Measurements from ENCODE around the gene PLEKHM2. TPM values are rescaled to one million over a fixed set of nuclear protein-coding genes. Genes with fewer than 3 reads are reported as not detected.

PLEKHM2 gene
- total RNA-seq, 2 experiments from 2014 or later = 47.7 to 56.6 TPM

DNA sequence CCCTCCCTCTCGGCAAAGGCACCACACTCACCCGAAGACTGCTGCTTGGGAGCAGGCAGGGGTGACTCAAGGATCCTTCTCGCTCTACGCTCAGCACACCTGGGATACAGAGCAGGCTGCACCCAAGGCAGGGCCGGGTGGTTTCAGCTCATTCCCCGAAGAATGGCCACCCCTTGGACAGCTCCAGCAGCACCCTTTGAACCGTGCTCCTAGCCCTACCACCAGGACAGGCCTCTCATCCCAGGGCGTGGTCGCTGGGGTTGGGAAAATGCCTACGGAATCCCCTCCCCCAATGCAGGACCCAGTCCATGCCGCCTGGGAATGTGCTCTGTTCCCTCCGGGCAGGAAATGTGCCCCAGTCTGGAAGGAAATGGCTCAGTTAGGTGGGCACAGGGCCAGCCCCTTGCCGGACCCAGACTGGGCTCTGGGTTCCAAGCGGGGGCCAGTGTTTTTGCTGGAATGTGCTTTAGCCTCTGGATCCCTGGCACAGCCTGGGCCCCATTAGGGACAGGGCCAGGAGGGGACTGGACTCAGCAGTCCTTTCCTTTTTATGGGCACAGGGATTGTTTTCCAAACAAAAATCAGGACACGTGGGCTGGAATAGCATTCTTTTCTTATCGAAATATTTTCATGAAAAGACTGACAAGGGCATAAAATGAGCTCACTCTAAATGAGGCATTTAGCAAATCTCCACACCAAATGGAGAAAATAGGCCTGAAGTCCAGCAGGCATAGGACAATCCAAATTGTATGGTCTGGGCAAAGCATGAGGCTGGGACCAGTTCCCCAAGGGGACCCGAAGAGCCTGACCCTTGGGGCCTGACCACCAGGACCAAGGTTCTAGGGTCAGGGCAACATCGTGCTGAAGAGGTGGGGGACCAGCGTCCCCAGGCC is 65.5 kb downstream of the PLEKHM2 start:
- Mint-ChIP-seq H3K4me1 (no peaks in the 10 kb centered on the region), H3K4me3 (no peak overlapping the region), H3K36me3 (no peaks in the 10 kb centered on the region), H3K27ac (no peak overlapping the region), H3K9me3 (no peaks in the 10 kb centered on the region), H3K27me3 (peaks cover 3% of the 10 kb centered on the region)
- no peak for ATAC-seq (ENCODE audit: low read depth)
- POLR2A ChIA-PET = no interaction called here
- no peak for DNase-seq

DNA sequence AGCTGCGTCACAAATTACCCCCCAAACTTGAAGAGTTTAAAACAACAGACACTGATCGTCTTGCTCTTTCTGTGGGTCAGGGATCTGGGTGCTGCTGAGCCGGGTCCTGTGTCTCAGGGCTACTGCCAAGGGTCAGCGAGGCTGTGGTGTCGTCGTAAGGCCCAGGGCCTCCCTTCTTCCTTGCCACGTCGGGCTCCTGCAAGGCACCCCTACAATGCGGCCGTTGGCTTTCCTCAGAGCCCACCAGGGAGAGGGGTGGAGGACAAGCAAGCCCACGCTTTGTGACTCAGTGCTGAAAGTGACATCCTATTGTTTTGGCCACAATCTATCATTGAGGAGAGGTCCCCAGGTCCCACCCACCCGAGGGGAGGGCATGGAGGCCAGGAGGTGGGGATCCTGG is 66.8 kb downstream of the PLEKHM2 start:
- no peak for DNase-seq
- Mint-ChIP-seq H3K9me3 (no peaks in the 10 kb centered on the region), H3K4me3 (no peak overlapping the region), H3K4me1 (no peaks in the 10 kb centered on the region), H3K27me3 (peaks cover 11% of the 10 kb centered on the region), H3K36me3 (no peaks in the 10 kb centered on the region), H3K27ac (no peak overlapping the region)
- POLR2A ChIA-PET = no interaction called here
- no peak for ATAC-seq (ENCODE audit: low read depth)

DNA sequence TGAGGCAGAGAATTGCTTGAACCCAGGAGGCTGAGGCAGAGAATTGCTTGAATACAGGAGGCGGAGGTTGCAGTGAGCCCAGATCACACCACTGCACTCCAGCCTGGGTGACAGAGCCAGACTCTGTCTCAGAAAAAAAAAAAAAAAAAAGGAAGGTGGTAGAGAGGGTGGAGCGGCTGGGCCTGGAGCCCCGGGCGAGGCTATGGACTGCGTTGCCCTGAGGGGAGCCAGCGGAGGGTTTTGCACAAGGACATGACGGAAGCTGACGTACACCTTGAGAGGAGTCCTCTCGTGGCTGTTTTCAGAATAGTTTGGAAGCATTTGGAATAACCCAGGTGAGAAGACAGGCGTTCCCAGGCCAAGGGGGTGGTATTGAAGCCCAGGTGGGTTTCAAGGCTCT is 67.6 kb downstream of the PLEKHM2 start:
- Mint-ChIP-seq H3K27ac (no peak overlapping the region), H3K4me1 (peaks cover 5% of the 10 kb centered on the region), H3K27me3 (peaks cover 17% of the 10 kb centered on the region), H3K4me3 (no peak overlapping the region), H3K9me3 (no peaks in the 10 kb centered on the region), H3K36me3 (no peaks in the 10 kb centered on the region)
- POLR2A ChIA-PET = no interaction called here
- ATAC-seq (ENCODE audit: low read depth) = no peak
- no peak for DNase-seq

DNA sequence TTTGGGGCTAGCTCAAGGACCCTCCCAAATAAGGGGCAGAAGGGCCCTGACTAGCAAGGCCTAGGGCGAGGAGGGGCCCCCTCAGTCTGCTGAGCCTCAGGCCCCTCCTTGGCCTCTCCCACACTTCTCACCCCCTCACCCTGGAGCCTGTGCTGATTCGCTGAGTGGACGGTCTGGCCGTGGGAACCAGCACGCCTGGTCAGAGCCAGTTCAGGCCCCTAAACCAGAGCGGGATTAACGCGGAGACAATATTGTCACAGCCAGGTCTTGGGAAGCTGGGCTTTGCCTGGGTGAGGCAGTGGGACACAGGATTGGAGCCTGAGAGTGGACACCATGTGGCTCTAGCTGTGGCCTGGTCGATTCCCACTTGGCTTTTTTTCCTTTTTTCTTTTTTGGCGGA is 69.7 kb downstream of the PLEKHM2 start:
- POLR2A ChIA-PET = no interaction called here
- no peak for DNase-seq
- no peak for ATAC-seq (ENCODE audit: low read depth)
- H3K9me3 Mint-ChIP-seq = no peaks in the 10 kb centered on the region
- H3K36me3 Mint-ChIP-seq = no peaks in the 10 kb centered on the region
- H3K4me1 Mint-ChIP-seq = peaks cover 7% of the 10 kb centered on the region
- no peak overlapping the region for H3K27ac Mint-ChIP-seq
- peaks cover 32% of the 10 kb centered on the region for H3K27me3 Mint-ChIP-seq
- H3K4me3 Mint-ChIP-seq = no peak overlapping the region

DNA sequence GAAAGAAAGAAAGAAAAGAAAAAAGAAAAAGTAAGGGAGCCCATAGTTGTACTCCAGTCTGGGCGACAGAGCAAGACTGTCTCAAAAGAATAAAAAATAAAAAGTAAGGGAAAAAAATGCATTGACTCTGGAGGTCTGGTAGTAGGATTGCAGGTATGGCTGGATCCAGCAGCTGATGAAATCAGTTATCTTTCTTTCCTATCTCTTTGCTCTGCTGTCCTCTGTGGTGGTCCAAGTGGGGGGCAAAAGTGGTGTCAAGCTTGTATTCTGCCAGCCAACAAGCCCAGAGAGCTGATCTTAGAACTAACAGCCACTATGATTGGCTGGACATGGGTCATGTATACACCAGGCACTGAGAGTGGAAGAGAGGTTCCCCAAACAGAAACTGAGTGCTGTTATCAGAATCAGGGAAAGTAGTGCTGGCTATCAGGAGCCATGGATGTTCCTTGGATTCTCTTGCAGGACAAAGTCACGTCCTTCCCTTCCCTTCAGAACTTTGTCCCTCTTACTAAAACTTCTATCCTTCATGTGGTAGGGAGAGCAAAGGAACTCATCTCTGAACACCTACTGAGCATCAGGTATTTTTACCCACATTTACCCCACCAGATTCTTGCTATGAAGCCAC is 71.0 kb downstream of the PLEKHM2 start:
- no peak for ATAC-seq (ENCODE audit: low read depth)
- Mint-ChIP-seq H3K27me3 (peaks cover 41% of the 10 kb centered on the region), H3K27ac (no peak overlapping the region), H3K36me3 (no peaks in the 10 kb centered on the region), H3K9me3 (no peaks in the 10 kb centered on the region), H3K4me3 (no peak overlapping the region), H3K4me1 (peaks cover 7% of the 10 kb centered on the region)
- no peak for DNase-seq
- POLR2A ChIA-PET = no interaction called here

DNA sequence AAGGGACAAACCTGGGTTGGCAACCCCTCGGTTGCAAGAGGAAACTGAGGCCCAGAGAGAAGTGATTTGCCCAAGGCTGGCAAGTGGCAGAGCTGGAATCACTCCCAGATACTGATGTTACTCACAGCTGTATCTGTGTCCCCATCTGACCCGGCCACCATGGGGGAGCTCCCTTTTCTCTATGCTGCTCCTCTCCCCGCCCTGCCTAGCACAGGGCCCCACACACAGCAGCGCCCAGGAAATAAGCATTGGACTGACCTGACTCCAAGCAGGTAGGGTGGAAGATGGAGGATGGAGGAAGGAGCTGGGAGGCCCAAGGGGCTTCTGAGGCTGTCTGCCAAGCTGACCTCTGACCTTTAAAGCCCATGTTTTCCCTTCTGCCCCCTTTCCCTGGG is 71.5 kb downstream of the PLEKHM2 start:
- DNase-seq (no peak), ATAC-seq (ENCODE audit: low read depth) (no peak)
- H3K4me1 Mint-ChIP-seq = peaks cover 7% of the 10 kb centered on the region
- H3K27me3 Mint-ChIP-seq = peaks cover 46% of the 10 kb centered on the region
- POLR2A ChIA-PET = no interaction called here
- no peak overlapping the region for H3K27ac Mint-ChIP-seq
- no peaks in the 10 kb centered on the region for H3K9me3 Mint-ChIP-seq
- no peak overlapping the region for H3K4me3 Mint-ChIP-seq
- no peaks in the 10 kb centered on the region for H3K36me3 Mint-ChIP-seq

DNA sequence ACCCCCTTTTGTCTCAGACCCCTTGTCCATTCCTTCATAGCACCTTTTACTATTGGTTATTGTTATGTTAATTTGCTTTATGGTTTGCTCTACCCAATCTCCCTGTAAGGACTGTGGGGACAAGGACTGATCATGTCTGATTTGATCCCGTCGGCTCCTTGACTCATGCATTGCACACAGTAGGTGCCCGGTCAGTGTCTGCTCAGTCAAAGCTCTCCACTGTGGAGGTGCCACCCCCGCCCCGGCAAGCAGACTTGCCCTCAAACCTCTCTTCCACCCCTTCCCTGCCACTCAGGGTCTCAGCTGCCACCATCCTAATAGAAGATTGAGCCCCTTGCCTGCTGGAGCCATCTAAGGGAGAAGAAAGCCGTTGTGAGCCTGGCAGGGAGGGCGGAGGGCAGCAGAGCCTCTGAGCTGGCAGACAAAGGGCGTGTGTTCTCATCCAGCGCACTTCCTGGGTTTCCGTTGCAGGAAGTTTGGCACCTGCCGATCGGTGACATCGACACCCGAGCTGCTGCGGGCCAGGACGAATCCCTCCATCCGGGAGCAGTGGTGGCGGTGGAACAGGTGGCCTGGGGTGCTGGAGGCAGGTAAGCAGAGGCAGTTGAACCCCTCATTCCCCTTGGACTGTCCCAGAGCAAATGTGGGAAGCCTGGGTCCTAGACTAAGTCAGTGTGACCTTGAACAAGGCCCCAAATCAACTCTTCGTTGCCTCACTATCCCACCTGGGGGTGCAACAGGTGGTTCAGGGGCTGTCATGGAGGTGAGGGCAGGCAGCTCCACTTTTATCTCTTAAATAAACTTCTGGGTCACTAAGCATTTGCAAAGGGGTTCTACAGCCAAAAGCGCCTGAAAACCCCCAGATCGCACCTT is 72.3 kb downstream of the PLEKHM2 start:
- Mint-ChIP-seq H3K9me3 (no peaks in the 10 kb centered on the region), H3K36me3 (no peaks in the 10 kb centered on the region), H3K27me3 (peaks cover 52% of the 10 kb centered on the region), H3K4me1 (peaks cover 7% of the 10 kb centered on the region), H3K27ac (no peak overlapping the region), H3K4me3 (peak overlapping the region; percentile 5)
- POLR2A ChIA-PET = no interaction called here
- ATAC-seq (ENCODE audit: low read depth) (no peak), DNase-seq (no peak)

DNA sequence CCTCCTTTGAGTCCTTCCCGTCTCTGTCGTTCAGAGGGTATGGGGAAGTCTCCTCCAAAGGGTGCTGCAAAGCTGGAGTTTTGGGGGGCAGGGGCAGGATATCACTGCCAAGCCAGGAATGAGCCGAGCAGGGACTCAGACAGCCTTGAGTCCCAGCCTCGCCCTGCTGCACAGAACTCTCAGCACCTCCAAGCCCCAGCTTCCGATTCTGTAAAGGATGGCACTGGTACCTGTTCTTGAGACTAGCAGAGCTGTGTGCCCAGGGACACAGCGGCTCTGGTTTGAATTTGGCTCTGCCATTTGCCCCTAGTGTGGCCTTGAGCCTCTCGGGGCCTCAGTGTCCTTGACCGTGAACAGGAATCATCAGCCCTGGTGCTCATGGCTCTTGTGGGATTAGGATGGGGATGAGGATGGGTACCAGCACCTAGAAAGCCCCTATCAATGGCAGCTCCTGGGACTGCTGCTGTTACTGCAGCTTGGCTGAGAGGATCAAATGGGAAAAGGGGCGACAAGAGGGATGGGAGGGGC is 73.0 kb downstream of the PLEKHM2 start:
- Mint-ChIP-seq H3K27me3 (peaks cover 57% of the 10 kb centered on the region), H3K4me1 (peaks cover 7% of the 10 kb centered on the region), H3K27ac (no peak overlapping the region), H3K36me3 (no peaks in the 10 kb centered on the region), H3K4me3 (no peak overlapping the region), H3K9me3 (no peaks in the 10 kb centered on the region)
- ATAC-seq (ENCODE audit: low read depth) (peak; percentile 18), DNase-seq (no peak)
- POLR2A ChIA-PET = no interaction called here

DNA sequence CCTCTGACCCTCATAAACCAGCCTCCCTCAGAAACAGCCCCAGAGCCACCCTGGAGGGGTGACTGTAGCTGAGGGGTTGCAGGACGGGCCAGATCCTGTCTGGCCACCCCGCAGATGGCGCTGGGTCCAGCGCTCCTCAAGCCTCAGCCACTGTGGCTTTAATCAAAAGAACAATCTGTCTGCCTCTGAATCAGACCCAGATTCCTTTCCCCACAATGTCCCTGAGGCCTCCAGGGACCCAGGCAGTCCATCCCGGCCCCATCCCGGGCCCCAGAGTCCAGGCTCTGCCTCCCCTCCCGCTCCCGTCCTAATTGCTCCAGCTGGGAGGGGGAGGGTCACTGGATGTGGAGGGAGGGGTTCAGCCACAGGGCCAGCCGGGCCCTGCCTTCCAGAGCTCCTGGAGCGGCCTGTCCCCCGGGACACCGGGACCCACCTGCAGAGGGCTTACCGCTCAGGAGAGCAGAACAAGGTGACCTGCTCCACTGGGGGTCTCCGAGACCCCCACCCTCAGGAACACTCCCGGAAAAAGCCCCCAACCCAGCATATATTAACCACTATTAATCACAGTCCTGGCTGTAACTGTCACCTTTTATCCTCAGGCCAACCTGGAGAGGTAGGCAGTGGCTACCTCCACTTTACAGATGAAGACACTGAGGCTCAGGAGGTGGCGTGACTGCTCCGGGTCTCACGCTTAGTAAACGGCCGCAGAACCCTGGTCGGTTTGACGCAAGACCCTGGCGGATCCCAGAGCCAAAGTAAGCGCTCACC is 73.6 kb downstream of the PLEKHM2 start:
- Mint-ChIP-seq H3K36me3 (no peaks in the 10 kb centered on the region), H3K27me3 (peaks cover 61% of the 10 kb centered on the region), H3K4me3 (peak overlapping the region; percentile 47), H3K27ac (no peak overlapping the region), H3K4me1 (peaks cover 7% of the 10 kb centered on the region), H3K9me3 (no peaks in the 10 kb centered on the region)
- DNase-seq = no peak
- POLR2A ChIA-PET = no interaction called here
- no peak for ATAC-seq (ENCODE audit: low read depth)

DNA sequence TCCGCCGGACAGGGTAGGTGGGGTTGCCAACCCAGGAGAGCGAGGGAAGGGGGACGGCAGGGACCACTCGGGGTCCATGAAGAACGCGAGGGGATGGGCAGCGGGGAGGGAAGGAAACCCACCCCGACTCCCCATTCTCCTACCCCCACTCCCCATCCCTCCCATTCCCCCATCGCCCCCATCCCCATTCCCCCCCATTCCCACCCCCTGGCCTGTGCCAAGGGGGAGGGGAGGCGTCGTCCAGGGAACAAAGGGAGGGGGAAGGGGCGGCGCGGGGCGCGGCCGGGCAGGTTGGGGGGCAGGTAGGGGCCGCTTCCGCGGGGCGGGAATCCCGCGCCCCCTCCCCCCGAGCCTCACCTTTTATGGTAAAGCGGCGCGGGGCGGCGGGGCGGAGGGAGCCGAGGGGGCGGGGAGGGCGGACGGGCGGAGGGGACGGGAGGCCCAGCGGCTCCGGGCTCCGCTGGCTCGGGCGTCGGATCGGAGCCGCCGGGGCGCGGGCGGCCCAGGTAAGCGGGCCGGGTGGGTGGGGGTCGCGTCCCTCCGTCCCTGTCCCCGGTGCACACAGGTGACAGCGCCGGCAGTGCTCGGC is 74.3 kb downstream of the PLEKHM2 start, which contains the start of gene FBLIM1:
FBLIM1 (plus strand) TSS at position 453 of the 589 bp plus-strand sequence. CDS start 6,189 bp downstream, outside the sequence.
- DNase-seq (no peak), ATAC-seq (ENCODE audit: low read depth) (no peak)
- H3K9me3 Mint-ChIP-seq = no peaks in the 10 kb centered on the region
- peaks cover 7% of the 10 kb centered on the region for H3K4me1 Mint-ChIP-seq
- no peaks in the 10 kb centered on the region for H3K36me3 Mint-ChIP-seq
- peak within 1 kb of the TSS; percentile 47 for H3K4me3 Mint-ChIP-seq
- H3K27ac Mint-ChIP-seq = no peak within 1 kb of the TSS
- H3K27me3 Mint-ChIP-seq = peaks cover 60% of the 10 kb centered on the region
- POLR2A ChIA-PET = no interaction called here

DNA sequence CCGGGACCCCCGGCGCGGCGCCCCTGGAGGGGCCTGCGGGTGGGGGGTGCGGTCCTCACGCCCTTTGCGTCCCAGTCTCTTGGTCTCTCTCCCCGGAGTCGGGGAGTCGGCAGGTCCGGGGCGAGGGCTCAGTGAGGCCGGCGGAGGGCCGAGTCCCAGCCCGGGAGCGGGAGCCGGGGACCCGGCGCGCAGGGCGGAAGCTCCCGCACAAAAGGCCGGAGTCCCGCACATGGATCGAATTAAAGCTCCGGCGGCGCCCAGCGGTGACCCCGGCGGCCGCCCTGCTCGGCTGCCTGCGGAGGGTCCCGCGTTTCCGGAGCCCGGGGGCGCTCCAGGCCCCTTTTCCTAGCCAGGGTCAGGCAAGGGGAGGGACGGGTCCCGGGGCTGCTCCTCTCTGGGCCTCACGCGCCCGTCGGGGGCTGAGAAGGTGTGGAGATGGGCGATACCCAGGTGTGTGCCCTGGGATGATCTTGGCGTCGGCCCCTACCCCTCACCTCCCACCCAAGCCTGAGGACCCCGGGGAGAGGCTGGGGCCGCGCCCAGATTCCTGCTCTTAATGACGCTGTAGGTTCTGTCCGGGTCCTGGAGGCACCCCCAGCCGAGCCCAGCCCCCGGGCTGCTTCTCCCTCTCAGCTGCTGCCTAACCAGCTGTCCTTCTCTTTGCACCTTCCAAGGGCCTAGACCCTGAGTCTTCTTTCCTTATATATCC is 75.0 kb downstream of the PLEKHM2 start:
- peaks cover 7% of the 10 kb centered on the region for H3K4me1 Mint-ChIP-seq
- no peaks in the 10 kb centered on the region for H3K36me3 Mint-ChIP-seq
- POLR2A ChIA-PET = no interaction called here
- peaks cover 60% of the 10 kb centered on the region for H3K27me3 Mint-ChIP-seq
- DNase-seq (peak; percentile 47), ATAC-seq (ENCODE audit: low read depth) (peak; percentile 21)
- no peaks in the 10 kb centered on the region for H3K9me3 Mint-ChIP-seq
- no peak overlapping the region for H3K27ac Mint-ChIP-seq
- no peak overlapping the region for H3K4me3 Mint-ChIP-seq

Measured in activated naive CD8-positive, alpha-beta T cell treated with anti-CD3 and anti-CD28 coated beads, Interleukin-2, amount 10 ng/mL, durations not matched to agents 7 days and 5 days (primary cell).